ENCODE results near the gene SELENOM.
"Not testable (repeated sequence)": the region's sequence is repeated elsewhere in the genome, so short reads cannot be mapped to it uniquely, and the experiment has no call there.

The SELENOM gene

GRCh38 chr22:31089160-31090100, 17.9 kb downstream of the SELENOM start:
- DNase-seq: peak; percentile 29

- DNase-seq: no peak
Measured at GRCh38 chr22:31088233-31088986, 19.0 kb downstream of the SELENOM start.

GRCh38 chr22:31087744-31088215, 19.6 kb downstream of the SELENOM start:
- DNase-seq: no peak

- no peak for DNase-seq
Measured at GRCh38 chr22:31086703-31087330, 20.6 kb downstream of the SELENOM start.

- DNase-seq: no peak
Measured at GRCh38 chr22:31085928-31086327, 21.4 kb downstream of the SELENOM start.

- DNase-seq: no peak
Measured at GRCh38 chr22:31085493-31085824, 21.9 kb downstream of the SELENOM start.

GRCh38 chr22:31084811-31085492, 22.4 kb downstream of the SELENOM start:
- peak; percentile 89 for DNase-seq

- no peak for DNase-seq
Measured at GRCh38 chr22:31083923-31084810, 23.2 kb downstream of the SELENOM start.

GRCh38 chr22:31083377-31083768, 24.0 kb downstream of the SELENOM start:
- DNase-seq: no peak

- peak; percentile 49 for DNase-seq
Measured at GRCh38 chr22:31082606-31083376, 24.6 kb downstream of the SELENOM start.

- DNase-seq: no peak
Measured at GRCh38 chr22:31081963-31082605, 25.3 kb downstream of the SELENOM start.

GRCh38 chr22:31080848-31081649, 26.3 kb downstream of the SELENOM start, which contains the start of gene SMTN:
Gene SMTN, plus strand, starts transcription at chr22:31081318. Its CDS starts 1,941 bp downstream, at chr22:31083259.
- DNase-seq: peak; percentile 88

GRCh38 chr22:31080164-31080847, 27.1 kb downstream of the SELENOM start:
- DNase-seq: no peak

- no peak for DNase-seq
Measured at GRCh38 chr22:31079095-31079642, 28.2 kb downstream of the SELENOM start.

- DNase-seq: not testable (repeated sequence)
Measured at GRCh38 chr22:31078389-31078788, 29.0 kb downstream of the SELENOM start.

GRCh38 chr22:31077681-31078080, 29.7 kb downstream of the SELENOM start:
- DNase-seq: no peak

GRCh38 chr22:31075961-31076360, 31.4 kb downstream of the SELENOM start:
- no peak for DNase-seq

- DNase-seq: not testable (repeated sequence)
Measured at GRCh38 chr22:31073545-31074145, 33.7 kb downstream of the SELENOM start.
